HFF-Myc (cell line): ENCODE data around the gene PALLD.
"Not testable (repeated sequence)": the region's sequence is repeated elsewhere in the genome, so short reads cannot be mapped to it uniquely, and the experiment has no call there.

Experiments
- DNase-seq: peaks from one replicate; pipeline ENCODE4 v3.0.0-alpha.2; 2011; ENCODE audit warnings: low read depth; ENCODE audit errors: extremely low read depth
- H3K4me3 ChIP-seq: replicated peaks from 2 replicates; pipeline ENCODE4 v1.5.1; 2011; ENCODE audit warnings: low read depth, mild to moderate bottlenecking, control low read depth, low read length
- CTCF ChIP-seq: IDR thresholded peaks from 2 replicates; pipeline ENCODE4 v1.5.1; 2012; ENCODE audit warnings: mild to moderate bottlenecking, low read depth, low read length, control low read depth; ENCODE audit errors: missing control alignments

PALLD gene

DNA sequence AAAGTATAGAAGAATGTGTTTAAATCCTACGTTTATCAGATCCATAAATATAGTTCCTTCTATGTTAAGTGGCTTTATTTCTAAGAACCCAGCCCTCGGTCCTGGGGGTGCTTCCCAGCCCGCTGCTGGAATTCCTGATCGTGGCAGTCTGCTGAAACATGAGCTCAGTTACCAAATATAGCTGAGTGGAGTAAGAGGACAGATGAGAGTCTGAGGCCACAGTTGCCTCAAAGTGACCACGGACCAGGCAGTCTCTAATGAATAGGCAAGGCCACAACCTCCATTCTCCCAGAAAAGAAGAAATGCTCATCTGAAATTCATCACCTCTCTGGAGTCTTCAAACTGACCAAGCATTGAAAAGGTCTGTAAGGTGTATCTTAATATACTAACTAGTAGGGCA lies at the start of gene PALLD:
Gene PALLD (plus strand): TSS at position 219 of the 400 bp plus-strand sequence.
- H3K4me3 ChIP-seq, result no peak within 1 kb of the TSS
- no peak for TF ChIP-seq CTCF
- DNase-seq, result no peak

DNA sequence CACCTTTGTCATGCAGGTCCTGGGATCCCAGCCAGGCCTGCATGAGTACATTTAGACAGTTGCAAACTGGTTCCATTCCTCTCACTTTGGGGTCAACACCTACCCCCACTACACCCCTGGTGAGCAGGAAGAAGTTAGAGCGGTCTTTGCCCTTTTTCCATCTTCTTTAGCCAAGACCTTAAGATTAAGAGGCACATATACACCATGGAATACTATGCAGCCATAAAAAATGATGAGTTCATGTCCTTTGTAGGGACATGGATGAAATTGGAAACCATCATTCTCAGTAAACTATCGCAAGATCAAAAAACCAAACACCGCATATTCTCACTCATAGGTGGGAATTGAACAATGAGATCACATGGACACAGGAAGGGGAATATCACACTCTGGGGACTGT lies 47.8 kb upstream of the PALLD start:
- not testable (repeated sequence) for H3K4me3 ChIP-seq, DNase-seq

- DNase-seq, result peak; percentile 66
- no peak overlapping the region for H3K4me3 ChIP-seq
- no peak for TF ChIP-seq CTCF
These were observed 47.0 kb upstream of the PALLD start for GRCh38 chr4:168449719-168450452.

DNA sequence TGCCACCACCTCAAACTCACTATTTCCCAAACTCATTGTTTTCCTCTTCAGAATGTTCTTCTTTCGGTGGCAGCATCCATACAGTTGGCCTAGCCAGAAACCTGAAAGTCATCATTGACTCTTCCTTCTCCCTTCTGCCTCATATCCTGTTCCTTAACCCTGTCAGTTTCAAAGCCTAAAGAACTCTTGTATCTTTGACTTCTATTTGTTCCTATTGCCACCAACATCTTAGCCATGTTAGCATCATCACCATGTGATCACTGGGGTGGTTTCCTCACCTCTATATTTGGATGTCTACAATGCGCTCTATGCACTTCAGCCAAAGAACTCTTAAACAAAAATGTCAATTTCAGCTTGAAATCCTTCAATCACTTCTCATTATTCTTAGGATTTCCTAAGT lies 45.5 kb upstream of the PALLD start:
- no peak for TF ChIP-seq CTCF
- H3K4me3 ChIP-seq, result no peak overlapping the region
- no peak for DNase-seq

DNA sequence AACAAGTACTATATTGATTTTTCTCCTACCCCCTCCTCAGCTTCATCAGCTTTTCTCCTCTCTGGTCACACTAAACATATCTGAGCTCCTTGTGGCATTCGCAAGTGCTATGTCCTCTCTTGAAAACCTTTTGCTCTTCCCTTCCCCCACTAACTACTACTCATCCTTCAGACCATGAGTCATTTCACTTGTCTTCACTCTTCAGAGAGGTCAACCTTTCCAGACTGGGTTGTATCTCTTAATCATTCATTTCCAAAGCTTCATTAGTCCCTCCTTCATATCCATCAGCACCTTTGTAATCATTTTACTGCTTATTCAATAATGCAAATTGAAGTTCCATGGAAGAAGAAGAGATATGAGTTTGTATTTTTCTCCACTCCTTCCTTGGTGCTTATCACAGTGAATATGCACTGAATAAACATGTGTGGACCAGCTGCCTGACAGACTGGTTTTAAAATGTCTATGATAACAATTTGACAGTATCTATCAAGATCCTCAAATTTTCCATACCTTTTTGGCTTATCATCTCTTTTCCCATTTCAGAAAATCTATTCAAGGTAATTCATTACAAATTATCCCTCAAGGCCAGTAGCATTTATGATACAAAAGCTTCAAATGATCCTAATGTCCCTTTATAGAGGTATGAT lies 45.0 kb upstream of the PALLD start:
- no peak for TF ChIP-seq CTCF
- peak; percentile 66 for DNase-seq

GRCh38 chr4:168453146-168453545 lies 43.7 kb upstream of the PALLD start:
- no peak for TF ChIP-seq CTCF
- DNase-seq, result no peak

More for the DNA sequence above, 45.0 kb upstream of the PALLD start:
- H3K4me3 ChIP-seq, result no peak overlapping the region

GRCh38 chr4:168458256-168458655 lies 38.6 kb upstream of the PALLD start:
- not testable (repeated sequence) for H3K4me3 ChIP-seq

More at GRCh38 chr4:168453146-168453545, 43.7 kb upstream of the PALLD start:
- H3K4me3 ChIP-seq, result no peak overlapping the region

DNA sequence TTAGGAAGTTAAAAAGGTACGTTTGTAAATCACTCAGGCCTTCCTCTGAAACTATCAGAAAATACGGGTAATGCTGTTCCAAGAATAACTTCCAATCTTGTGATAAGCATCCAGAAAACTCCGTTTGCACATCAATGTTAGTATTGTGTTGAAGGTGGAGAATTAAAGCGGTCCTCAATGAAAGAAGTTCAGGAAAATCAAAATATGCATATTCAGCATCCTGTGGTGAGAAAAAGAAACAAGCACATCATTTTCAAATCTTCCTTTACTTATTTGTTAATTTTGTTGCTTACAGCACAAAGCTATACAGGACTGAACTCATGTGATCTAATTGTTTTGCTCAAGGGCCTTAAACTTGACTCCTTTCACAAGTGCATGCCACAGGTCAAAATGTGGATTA lies 35.0 kb upstream of the PALLD start:
- TF ChIP-seq CTCF, result no peak
- no peak for DNase-seq
- no peak overlapping the region for H3K4me3 ChIP-seq

More at GRCh38 chr4:168458256-168458655, 38.6 kb upstream of the PALLD start:
- DNase-seq, result not testable (repeated sequence)
